CD4-positive, alpha-beta T cell treated with Interleukin-4 for 1 hour (primary cell): Measurements from ENCODE around the gene SPATS2.
"Not testable (repeated sequence)": the region's sequence is repeated elsewhere in the genome, so short reads cannot be mapped to it uniquely, and the experiment has no call there.

Experiments
- DNase-seq, 2 donors: peaks; one replicate each; pipeline ENCODE4 v3.0.0-alpha.2; 2020 to 2022

Gene SPATS2

DNA sequence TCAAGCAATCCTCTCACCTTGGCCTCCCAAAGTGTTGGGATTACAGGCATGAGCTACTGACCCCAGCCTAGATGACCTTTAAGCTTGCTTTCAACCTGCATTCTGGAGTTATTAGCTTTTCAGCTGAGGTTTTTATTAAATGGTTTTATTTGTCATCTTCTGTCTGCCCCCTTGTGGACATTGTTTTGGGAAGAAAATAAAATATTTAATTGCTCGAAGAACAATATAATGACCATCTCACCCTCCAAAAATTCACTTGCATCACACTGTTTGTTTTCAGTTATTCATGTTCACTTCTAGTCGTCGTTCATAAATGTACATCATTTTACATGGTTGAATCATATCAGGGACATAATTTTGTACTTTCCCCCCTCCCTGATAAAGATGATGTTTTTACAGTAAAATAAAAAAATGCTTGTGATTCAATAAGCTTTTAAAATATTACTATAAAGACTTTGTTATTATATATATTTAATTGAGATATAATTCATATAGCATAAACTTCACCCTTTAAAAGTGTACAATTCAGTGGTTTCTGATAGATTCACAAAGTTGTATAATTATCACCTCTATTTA is 10.1 kb upstream of the SPATS2 start:
- peak in 1 of 2 donors; percentile 38 for DNase-seq

DNA sequence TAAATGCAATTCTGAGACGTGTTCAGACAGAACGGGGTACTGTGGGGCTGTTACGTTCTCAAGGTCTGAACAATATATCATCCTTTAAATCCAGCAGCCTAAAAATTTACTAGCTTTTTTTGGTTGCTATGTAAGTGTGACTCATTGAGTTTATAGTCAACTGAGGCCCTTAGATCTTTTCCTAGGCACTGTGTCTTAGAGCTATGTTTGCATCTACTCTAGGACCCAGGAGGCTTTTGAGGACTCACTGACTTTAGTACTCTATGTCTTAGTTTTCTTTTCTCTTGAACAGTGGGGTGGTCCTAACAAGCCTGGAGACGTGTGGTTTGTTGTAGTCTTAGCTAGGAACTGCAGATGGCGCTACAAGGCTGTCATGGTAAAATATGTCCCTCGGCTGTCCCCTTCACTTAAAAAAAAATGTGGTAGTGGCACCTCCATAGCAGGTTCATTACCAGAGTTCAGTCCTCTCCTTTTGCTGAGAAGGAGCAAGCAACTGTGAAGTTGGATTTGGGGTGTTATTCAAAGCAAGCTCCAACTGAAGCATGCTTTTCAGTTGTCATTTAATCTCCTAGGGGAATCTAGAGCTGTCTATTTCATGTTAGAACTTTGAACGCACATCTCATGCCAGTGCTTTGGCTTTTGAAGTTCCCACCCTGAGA is 8.7 kb upstream of the SPATS2 start:
- DNase-seq = peak; percentile 70 to 79

DNA sequence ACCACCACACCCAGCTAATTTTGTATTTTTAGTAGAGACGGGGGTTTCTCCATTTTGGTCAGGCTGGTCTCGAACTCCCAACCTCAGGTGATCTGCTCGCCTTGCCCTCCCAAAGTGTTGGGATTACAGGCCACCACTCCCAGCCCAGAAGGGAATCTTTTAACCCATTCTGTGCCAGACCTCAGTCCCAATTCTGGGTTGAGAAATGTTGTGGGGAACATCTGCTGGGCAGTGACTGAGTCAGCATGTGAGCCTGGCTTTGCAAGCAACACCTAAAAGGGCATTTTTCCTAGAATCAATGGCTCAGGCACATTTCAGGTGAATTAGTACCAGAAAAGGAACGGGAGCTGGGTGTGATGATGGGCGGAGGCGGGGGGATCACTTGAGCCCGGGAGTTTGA is 7.6 kb upstream of the SPATS2 start:
- DNase-seq = no peak

DNA sequence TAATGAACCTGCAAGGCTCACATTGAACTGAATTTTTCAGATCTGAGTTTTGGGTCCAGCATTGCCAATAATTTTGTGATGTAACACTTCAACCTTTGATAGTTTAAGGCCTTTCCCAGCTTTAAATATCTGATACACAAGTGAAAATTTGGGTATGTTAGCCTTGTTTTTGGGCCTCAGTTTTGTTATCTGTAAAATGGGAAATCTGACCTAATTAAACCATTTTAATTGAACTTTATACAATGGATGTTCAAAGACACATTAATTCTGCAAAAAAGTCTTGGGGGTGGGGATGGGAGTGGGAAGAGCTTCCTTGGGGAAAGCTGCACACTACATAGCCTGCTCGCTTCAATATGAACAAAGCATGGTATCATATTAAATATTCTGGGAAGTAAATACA is 5.2 kb upstream of the SPATS2 start:
- no peak for DNase-seq

DNA sequence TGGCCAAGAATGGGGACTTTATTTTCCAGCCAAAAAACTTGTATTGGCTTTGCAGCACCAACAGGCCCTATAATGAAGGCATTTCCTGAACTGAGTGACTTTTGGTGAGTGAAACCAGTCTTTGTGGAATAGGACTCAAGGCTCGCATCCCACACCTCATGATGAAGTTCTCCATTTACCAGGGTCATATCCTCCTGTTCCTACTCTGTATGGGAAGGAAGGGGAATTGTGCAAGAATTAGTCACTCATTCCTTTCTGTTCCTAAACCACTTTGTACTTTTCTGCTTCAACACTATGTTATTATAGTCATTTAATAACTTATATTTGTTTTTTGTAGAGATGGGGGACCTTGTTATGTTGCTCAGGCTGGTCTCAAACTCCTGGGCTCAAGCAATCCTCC is 2.3 kb upstream of the SPATS2 start:
- DNase-seq = no peak

DNA sequence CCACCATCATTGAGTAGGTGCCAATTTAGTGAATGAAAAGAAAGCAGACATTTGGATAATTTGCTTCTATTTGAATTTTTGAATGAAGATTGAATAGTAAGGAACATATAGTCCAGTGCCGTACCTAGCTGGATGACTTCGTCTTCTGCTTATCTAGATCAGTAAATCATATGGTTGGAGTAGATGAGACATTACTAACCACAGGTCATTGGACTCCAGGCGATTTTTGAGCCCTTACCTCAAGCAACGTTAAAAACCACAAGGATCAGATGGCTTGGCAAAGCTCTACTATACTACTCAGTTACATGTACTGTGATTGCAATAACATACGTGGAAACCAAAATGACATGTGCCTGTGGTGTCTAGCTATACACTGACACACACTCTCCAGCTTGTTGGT is 1.7 kb upstream of the SPATS2 start:
- DNase-seq = no peak

DNA sequence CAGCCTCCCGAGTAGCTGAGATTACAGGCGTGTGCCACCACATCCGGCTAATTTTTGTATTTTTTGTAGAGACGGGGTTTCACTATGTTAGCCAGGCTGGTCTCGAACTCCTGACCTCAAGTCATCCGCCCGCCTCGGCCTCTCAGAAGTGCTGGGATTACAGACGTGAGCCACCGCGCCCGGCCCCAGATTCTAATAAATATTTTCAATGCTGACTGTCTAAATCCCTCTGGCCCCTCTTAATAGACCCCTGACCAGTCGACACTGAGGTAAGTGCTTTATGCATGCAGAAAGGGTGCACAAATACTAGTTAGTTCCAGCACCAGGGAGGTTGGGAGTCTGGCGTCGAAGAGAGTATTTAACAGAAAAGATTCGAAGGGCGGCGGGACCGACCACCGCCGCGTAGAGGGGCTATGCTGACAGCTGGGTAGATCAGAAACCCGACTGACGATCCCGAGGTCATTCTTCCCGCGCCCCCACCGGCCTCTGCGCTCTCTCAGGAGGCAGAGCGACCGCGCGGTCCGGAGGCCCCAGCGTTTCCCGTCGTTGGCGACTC is 1.1 kb upstream of the SPATS2 start:
- no peak for DNase-seq

DNA sequence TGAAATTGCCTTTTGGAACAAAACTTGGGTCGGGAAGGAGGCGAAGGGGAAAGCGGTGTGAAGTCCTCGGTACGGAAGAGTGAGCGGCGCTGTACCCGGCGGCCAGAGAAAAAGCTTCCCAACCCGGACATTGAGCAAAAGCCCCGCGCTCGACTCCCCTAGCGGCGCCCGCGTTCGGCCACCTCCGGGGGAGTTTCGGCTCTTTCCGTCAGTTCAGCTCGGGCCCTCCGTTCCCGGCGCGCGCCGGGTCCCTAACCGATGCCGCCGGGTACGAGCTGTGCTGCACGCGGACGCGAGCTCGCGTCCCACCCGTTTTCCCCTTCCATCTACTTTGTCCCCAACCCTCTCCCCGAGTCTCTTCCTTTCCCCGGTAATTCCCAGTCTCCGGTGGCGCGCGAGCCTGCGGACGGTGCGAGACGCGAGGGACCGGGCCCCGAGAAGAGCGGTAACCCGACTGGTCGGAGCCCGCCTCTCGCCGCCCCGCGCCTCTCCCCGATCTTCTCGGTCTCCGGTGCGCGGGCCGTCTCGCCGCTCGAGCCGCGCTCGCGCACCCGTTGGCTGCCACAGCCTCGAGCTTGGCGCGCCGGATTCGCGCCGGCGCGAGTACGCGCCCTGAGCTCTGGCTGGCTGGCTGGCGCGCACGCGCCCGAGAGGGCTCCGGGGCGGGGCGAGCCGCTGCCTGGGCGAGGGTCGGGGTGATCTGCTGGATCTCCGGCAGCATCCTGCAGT is 446 bp upstream of the SPATS2 start:
- peak; percentile 87 to 88 for DNase-seq

DNA sequence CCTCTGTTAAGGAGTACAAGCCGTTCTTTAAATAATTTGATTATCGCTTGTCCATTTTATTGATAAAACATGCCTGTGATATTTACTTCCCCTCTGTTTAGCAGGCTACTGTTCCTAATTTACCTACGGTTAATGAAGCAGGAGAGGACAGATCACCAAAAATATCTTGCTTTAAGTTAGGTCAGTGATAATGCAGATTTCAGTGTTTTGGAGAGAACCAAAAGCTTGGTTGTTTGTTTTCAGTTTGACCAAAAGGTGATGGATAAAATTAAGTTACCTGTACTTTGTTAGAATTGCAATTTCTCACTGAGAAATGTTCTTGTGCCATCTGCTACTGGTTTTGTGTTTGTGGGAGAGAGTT is 958 bp downstream of the SPATS2 start:
- DNase-seq = no peak

DNA sequence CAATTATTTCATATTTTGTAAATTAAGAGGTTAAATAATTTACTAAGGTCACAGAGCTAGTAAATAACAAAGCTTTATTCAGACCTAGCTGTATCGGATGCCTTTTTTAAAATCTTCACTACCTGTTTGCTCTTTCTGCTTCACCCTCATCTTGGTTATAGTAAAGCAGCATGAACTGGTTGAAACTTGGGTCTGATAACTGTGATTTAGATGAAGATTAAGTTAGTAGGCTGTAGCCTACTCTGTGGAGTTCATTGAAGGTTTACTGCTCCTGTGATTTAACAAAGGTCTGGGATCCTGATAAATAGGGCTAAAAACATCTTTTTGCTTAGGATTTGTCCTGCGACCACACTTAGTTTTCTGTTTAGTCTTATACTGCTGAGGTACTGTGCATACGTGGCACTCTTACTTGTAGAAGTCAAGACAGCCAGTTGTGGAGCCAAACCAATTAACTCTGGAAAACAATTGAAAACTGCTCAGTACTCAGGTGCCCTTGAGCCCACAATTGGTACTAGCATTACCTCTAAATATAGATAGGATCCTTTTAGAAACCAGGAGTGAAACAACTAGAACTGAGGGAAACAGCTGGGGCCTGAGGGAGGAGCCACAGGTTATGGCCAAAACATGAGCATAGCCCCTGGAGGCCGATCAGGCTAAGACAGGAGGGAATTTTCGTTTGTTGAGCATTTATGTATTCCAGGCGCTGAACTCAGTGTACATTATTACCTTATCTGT is 2.3 kb downstream of the SPATS2 start:
- peak in 1 of 2 donors; percentile 14 for DNase-seq

DNA sequence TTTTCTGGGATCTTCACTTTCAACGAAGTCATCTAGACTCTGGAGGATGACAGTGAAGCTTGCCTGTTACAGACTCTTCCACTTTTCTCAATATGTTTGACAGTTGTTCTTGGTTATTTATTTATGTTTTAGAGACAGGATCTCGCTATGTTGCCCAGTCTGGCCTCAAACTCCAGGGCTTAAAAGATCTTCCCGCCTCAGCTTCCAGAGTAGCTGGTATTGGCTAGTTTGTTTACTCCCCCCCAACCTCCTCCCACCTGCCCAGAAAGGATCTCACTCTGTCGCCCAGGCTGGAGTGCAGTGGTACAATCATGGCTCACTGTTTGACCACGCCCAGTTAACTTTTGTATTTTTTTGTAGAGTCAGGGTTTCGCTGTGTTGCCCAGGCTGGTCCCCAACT is 3.3 kb downstream of the SPATS2 start:
- no peak for DNase-seq

DNA sequence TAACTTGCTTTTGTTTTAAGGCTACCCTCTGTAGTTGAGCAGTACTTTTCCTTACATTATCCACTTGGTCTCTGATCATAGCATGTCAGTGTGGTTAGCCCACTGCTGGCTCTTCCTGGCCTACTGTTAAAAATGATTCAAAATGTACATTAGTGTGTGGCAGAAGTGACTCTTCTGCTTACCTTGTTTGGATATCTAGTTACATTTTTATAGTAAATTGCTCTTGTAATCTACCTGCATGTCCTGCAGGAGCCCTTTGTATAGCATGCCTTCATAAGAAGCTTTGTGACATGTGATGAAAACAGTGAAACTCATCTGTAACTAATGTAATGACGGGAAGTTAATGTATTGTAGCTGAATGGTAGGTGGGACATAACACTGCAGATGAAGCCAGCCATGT is 8.1 kb downstream of the SPATS2 start:
- no peak for DNase-seq

DNA sequence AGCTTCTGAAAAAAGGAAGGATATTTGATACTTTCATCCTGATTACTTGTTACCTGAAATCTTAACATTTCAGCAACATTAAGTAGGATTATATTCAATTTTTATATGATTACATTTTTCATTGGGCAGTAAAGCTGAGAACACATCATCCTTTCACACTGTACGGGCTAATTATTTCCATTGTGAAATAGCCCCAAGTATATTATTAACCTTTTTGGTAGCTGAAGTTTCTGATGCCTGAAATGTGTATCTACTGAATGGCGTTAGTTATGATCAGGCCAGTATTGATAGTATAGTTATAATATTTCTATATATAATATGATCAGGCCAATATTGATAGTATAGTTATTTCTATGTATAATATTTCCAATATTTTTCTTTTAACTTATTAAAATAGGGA is 10.1 kb downstream of the SPATS2 start:
- DNase-seq = no peak

DNA sequence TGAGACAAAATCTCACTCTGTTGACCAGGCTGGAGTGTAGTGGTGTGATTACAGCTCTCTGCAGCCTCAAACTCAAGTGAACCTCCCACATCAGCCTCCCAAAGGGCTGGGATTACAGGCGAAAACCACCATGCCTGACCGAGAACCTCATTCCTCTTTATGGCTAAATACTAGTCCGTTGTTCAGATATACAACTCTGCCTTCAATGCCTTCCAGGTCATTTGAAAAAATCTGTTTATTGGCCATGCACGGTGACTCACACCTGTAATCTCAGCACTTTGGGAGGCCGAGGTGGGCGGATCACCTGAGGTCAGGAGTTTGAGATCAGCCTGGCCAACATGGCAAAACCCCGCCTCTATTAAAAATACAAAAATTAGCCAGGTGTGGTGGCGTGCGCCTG is 12.9 kb downstream of the SPATS2 start:
- DNase-seq = not testable (repeated sequence)

DNA sequence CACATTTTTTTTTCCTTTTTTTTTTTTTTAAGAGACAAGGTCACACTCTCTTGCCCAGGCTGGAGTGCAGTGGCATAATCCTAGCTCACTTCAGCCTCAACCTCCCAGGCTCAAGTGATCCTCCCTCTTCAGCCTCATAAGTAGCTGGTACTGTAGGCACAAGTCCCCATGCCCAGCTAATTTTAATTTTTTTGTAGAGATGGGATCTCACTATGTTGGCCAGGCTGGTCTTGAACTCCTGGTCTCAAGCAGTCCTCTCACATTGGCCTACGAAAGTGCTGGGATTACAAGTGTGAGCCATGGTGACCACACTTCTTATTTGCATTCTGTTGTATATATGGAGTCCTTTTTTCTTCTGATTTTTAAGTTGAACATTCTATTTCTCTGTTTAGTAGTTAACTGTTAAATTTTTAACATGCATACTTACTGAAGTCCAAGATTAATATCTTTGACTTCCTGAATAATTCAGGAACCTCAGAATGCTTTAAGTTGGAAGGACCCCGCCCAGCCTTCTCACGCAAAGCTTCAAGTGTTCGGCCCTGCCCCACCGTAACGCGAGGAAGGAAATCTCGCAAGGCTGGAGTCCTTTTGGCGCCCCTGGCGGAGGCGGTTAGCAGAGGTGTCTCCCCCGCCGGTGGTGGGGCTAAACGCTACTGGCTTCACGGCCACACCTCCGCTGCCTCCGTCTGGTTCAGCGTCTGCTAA is 21.6 kb downstream of the SPATS2 start:
- peak; percentile 67 to 72 for DNase-seq

DNA sequence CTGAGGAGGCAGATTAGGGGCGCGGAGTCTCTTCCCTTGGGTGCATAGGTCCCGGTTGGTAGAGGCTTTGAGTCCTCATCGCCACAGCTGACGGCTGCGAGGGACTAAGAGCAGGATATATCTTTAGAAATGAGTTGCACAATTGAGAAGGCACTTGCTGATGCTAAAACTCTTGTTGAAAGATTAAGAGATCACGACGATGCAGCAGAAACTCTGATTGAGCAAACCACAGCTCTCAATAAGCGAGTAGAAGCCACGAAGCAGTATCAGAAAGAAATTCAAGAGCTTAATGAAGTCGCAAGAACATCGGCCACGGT is 22.1 kb downstream of the SPATS2 start:
- no peak for DNase-seq

DNA sequence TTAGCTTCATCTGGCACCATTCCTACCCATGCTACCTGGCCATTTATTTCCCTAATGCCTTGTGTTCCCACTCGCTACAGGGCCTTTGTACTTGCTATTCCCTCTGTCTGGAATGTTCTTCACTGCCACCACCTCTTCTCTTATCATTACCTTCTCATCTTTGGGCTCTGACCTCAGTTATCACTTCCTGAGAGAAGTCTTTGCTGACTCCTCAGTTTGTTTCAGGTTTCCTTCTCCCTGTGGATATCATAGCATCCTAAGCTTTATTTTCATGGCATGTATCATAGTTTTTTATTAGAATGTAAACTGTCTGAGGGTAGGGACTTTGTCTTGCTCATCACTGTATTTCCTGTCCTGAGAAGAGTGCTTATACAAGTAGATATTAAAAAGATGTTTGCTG is 29.7 kb downstream of the SPATS2 start:
- no peak for DNase-seq

DNA sequence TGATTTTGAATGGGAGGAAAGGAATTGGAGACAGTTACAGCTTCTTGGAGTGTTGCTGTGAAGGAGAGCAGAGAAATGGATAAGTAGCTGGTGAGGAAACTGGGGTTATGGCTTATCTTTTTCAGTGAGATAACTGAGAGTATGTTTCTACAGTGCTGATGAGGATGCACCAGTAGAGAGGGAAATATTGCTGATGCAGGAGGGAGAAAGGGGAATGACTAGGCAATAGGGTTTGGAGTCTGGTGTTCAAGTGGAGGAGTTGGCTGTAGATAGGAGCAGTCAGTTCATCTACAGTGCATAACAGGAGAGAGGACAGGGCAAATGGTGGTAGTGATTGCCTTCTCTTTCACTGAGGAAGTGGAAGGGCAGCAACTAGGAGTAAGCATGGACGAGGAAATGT is 33.0 kb downstream of the SPATS2 start:
- DNase-seq = no peak

DNA sequence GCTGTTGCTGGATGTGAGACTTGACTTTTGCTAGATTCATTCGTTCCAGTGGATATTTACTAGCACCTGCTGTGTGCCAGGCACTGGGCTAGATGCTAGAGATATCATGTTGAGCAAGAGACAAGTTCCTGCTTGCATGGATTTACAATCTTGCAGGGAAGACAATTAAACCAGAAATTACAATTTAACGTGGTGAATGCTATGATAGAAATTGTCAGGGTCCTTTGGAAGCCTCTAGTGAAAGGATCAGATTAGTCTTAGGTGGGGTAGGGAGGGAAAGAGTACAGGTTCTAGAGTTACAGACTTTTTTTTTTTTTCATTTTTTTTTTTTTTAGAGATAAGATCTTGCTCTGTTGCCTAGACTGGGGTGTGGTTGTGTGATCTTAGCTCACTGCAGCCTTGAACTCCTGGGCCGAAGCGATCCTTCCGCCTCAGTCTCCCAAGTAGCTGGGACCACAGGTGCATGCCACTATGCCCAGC is 36.7 kb downstream of the SPATS2 start:
- DNase-seq = no peak

DNA sequence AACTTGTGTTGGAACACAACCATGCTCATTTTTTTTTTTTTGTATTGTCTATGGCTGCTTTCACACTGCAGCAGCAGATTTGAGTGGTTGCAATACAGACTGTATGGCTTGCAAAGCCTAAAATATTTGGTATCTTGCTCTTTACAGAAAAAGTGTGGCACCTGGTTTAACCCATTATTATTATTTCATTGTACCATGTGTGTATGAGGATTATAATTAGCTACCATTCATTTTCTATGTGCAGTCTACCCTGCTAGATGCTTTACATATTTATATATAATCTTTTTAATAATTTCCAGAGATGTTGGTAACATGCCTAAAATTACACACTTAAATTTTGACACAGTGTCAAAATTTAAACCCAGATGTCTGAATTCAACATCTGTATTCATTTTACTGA is 37.7 kb downstream of the SPATS2 start:
- DNase-seq = no peak

DNA sequence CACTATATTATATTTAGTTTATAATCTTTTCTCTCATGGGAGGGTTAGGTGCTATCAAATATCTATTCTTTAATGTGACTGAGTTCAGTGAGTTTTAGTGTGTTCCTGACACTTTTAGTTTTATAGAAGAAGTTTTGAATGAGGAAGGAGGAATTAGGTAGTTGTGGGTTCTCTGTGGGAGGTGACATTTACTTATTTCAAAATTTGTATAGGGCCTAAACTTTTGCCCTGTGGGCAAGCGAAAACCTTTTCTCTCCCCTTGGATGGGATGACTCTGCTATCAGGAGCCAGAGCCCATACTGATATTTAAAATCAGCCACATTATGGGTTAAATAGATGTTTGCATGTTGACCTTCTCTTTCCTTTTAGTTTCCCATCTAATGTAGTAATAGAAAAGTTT is 43.6 kb downstream of the SPATS2 start:
- no peak for DNase-seq

DNA sequence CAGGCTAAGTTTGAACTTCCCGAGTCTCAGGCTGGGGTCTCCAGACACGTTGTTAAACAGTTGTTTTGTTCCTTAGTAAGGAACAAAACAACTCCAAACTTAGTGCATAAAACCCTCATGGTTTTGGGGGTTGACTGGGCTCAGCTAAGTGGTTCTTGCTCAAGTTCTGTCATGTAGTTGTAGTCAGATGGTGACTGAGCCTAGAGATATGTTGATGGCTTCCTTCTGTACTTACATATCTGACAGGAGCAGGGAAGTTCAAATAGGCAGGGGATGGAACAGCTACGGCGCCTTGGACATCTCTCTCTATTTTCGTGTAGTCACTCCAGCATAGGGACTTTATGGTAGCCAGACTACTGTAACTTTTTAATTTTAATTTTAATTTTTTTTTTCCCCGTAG is 45.7 kb downstream of the SPATS2 start:
- DNase-seq = no peak

DNA sequence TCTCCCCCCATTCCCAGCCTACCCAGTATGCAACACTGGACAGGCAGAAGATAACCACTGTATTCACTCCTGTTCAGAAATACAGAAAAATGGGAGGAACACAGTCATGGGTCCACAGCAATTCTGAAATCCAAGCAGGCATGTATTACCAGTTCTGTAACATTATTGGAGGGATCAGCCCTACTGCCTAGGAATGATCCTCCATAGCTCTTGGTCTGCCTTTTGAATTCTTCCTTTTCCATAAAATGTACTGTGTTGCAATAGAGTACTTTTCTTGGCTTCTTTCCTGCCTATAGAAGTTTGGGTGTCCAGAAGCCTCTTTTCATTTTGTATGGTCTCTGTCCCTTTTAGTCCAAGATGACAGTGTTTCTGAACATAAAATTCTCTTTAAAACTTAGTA is 46.5 kb downstream of the SPATS2 start:
- no peak for DNase-seq
